Endodermal cell (in vitro differentiated cells): Measurements from ENCODE around the gene FKRP. TPM values are rescaled to one million over a fixed set of nuclear protein-coding genes. Genes with fewer than 3 reads are reported as not detected.

Experiments
- DNase-seq: peaks from one replicate; pipeline ENCODE4 v3.0.0-alpha.2; 2017
- H3K27ac ChIP-seq: 2 replicates; pipeline ENCODE4 v1.5.1; 2013; ENCODE audit warnings: mild to moderate bottlenecking, low read depth, low read length, moderate library complexity
- H3K27me3 ChIP-seq: 2 replicates; pipeline ENCODE4 v1.6.1; 2013; ENCODE audit warnings: mild to moderate bottlenecking, low read length, moderate library complexity; ENCODE audit not compliant: insufficient read depth, control insufficient read depth, poor library complexity, severe bottlenecking
- H3K36me3 ChIP-seq: 2 replicates; pipeline ENCODE4 v1.7.0; 2013; ENCODE audit warnings: mild to moderate bottlenecking, low read length, moderate library complexity; ENCODE audit not compliant: control insufficient read depth, insufficient read depth
- H3K4me1 ChIP-seq: one replicate; pipeline ENCODE4 v1.7.0; 2013; ENCODE audit warnings: low read length; ENCODE audit not compliant: control insufficient read depth, insufficient read depth
- H3K4me3 ChIP-seq: 2 replicates; pipeline ENCODE4 v1.5.1; 2013; ENCODE audit warnings: mild to moderate bottlenecking, low read length, moderate library complexity
- H3K9ac ChIP-seq: 2 replicates; pipeline ENCODE4 v1.6.1; 2013; ENCODE audit warnings: mild to moderate bottlenecking, low read length, moderate library complexity; ENCODE audit not compliant: poor library complexity, severe bottlenecking; ENCODE audit errors: extremely low read depth
- H3K9me3 ChIP-seq: 2 replicates; pipeline ENCODE4 v1.6.1; 2013; ENCODE audit warnings: mild to moderate bottlenecking, low read length, moderate library complexity; ENCODE audit not compliant: control insufficient read depth
- H3K27ac Mint-ChIP-seq: 2 replicates; pipeline ENCODE4 v1.8.0; 2020; ENCODE audit warnings: mixed read lengths
- H3K27me3 Mint-ChIP-seq: 2 replicates; pipeline ENCODE4 v1.8.0; 2021; ENCODE audit warnings: mild to moderate bottlenecking, mixed read lengths; ENCODE audit not compliant: insufficient read depth
- H3K36me3 Mint-ChIP-seq: 2 replicates; pipeline ENCODE4 v1.8.0; 2020; ENCODE audit warnings: low read depth, mixed read lengths
- H3K4me1 Mint-ChIP-seq: 2 replicates; pipeline ENCODE4 v1.8.0; 2020; ENCODE audit warnings: mixed read lengths
- H3K4me3 Mint-ChIP-seq: 2 replicates; pipeline ENCODE4 v1.8.0; 2020; ENCODE audit warnings: mild to moderate bottlenecking, moderate library complexity, mixed read lengths
- H3K9me3 Mint-ChIP-seq: 2 replicates; pipeline ENCODE4 v1.8.0; 2020; ENCODE audit warnings: mild to moderate bottlenecking, mixed read lengths
- CTCF ChIP-seq: fragments of 200-600 bp; sonication (generic); conservative IDR thresholded peaks from 2 replicates; pipeline ENCODE4 v1.5.0; 2021; ENCODE audit warnings: antibody characterized with exemption, mild to moderate bottlenecking
- WGBS, 2 experiments: methylation state at CpG; one replicate each; pipeline versions ENCODE4 v1.1.5 to v1.1.7; 2013; ENCODE audit warnings: missing lambda C conversion rate in 2 of 2, mixed read lengths in 1 of 2; ENCODE audit not compliant: insufficient coverage in 1 of 2, insufficient read length in 1 of 2; 5-methylcytosine and 5-hydroxymethylcytosine counted together
- total RNA-seq, 2 donors: library from RNA; stranded (reverse); fragmentation: NEBNext Ultra II Directional in 1 of 2; extraction: Animal tissue kit (Norgen Biotek cat#: 25700) in 1 of 2; gene quantifications; 2 replicates in 1 of 2; 3 replicates in 1 of 2; pipeline ENCODE4 v1.2.1, GENCODE V29; 2021

FKRP gene
- total RNA-seq, 2 donors from 2014 or later, result 19.8 to 33.7 TPM

GRCh38 chr19:46723471-46723870, 22.4 kb upstream of the FKRP start:
- Histone ChIP-seq H3K27me3 (no peaks in the 10 kb centered on the region), H3K9me3 (no peaks in the 10 kb centered on the region), H3K4me1 (no peaks in the 10 kb centered on the region), H3K36me3 (peaks cover 60% of the 10 kb centered on the region), H3K27ac (no peak overlapping the region), H3K4me3 (no peak overlapping the region), H3K9ac (no peak overlapping the region)
- Mint-ChIP-seq H3K9me3 (no peaks in the 10 kb centered on the region), H3K4me3 (no peak overlapping the region), H3K4me1 (no peaks in the 10 kb centered on the region), H3K36me3 (peaks cover 52% of the 10 kb centered on the region), H3K27ac (no peak overlapping the region), H3K27me3 (no peaks in the 10 kb centered on the region)
- no peak for TF ChIP-seq CTCF
- no peak for DNase-seq
- WGBS, 2 experiments, result 97% methylated on average over 6 of the region's 6 CpGs

- 95 to 96% methylated on average over 10 to 20 of the region's 20 CpGs for WGBS, 2 experiments
- H3K27ac ChIP-seq, result no peak overlapping the region
Observed at GRCh38 chr19:46724468-46724867, 21.4 kb upstream of the FKRP start.

GRCh38 chr19:46725036-46725820, 20.6 kb upstream of the FKRP start:
- TF ChIP-seq CTCF, result no peak
- Histone ChIP-seq H3K4me3 (no peak overlapping the region), H3K36me3 (peaks cover 74% of the 10 kb centered on the region), H3K27me3 (no peaks in the 10 kb centered on the region), H3K9ac (no peak overlapping the region), H3K27ac (no peak overlapping the region), H3K9me3 (no peaks in the 10 kb centered on the region), H3K4me1 (no peaks in the 10 kb centered on the region)
- H3K27ac Mint-ChIP-seq, result peak overlapping the region; percentile 64
- no peak overlapping the region for H3K4me3 Mint-ChIP-seq
- DNase-seq, result no peak
- H3K27me3 Mint-ChIP-seq, result no peaks in the 10 kb centered on the region
- 92 to 94% methylated on average over 18 to 26 of the region's 26 CpGs for WGBS, 2 experiments
- no peaks in the 10 kb centered on the region for H3K9me3 Mint-ChIP-seq
- no peaks in the 10 kb centered on the region for H3K4me1 Mint-ChIP-seq
- H3K36me3 Mint-ChIP-seq, result peaks cover 61% of the 10 kb centered on the region

More at GRCh38 chr19:46724468-46724867, 21.4 kb upstream of the FKRP start:
- Mint-ChIP-seq H3K4me3 (no peak overlapping the region), H3K4me1 (no peaks in the 10 kb centered on the region), H3K9me3 (no peaks in the 10 kb centered on the region), H3K27me3 (no peaks in the 10 kb centered on the region), H3K27ac (peak overlapping the region; percentile 48), H3K36me3 (peaks cover 57% of the 10 kb centered on the region)
- Histone ChIP-seq H3K36me3 (peaks cover 69% of the 10 kb centered on the region), H3K4me1 (no peaks in the 10 kb centered on the region), H3K9ac (no peak overlapping the region), H3K4me3 (no peak overlapping the region), H3K27me3 (no peaks in the 10 kb centered on the region), H3K9me3 (no peaks in the 10 kb centered on the region)
- no peak for TF ChIP-seq CTCF
- DNase-seq, result no peak
